Measurements from ENCODE around the gene CC2D2A. TPM values are rescaled to one million over a fixed set of nuclear protein-coding genes. Genes with fewer than 3 reads are reported as not detected.

CC2D2A gene
- total RNA-seq, 2 donors from 2014 or later, result 2.6 to 8.3 TPM

DNA sequence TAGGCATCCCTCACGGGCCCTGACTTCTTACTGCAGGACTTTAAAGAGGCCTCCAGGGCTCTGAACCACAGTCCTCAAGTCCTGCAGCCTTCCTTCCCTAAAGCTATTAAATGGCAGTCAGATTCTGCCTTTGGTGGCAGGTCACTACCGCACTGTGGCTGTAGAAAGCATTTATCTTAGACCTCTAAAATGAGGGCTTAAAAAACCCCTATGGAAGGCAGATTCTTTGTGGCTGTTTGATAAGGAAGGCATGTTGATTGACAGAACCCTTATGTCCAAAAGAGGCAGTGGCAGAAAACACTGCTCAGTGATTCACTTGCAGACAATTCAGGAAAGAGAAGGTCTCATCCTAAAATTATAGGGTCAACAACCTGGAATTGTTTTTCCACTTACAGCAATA, 106.3 kb downstream of the CC2D2A start:
- Histone ChIP-seq H3K36me3 (no peaks in the 10 kb centered on the region), H3K27ac (no peak overlapping the region), H3K4me1 (no peaks in the 10 kb centered on the region), H3K27me3 (no peaks in the 10 kb centered on the region), H3K9me3 (no peaks in the 10 kb centered on the region), H3K4me3 (no peak overlapping the region), H3K9ac (ENCODE audit: low read depth in 2 of 2, low read length in 2 of 2) (no peak overlapping the region)
- no peak for DNase-seq
- no peak for TF ChIP-seq CTCF (IDR thresholded peaks at IDR 0.05)
- intact Hi-C loops (cut with DNase I), result no loop called here

DNA sequence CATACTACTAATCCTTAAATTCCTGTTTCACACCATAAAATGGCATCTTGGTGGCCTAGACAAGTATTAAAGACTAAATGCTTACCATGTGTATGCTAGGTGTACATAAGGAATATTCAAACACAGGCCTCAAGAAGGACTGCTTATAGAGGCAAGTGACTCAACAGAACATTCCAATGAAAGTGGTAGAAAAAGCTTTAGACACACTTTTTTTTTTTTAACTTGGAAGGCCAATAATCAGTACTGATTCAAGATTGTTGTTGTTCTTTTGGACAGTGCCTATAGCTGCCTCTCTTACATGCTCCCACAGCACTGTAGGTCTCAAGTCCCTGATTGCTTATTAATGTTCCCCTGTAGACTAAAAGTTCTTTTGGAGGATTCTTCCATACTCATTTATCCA, 107.8 kb downstream of the CC2D2A start:
- Histone ChIP-seq H3K9me3 (no peaks in the 10 kb centered on the region), H3K27me3 (no peaks in the 10 kb centered on the region), H3K4me1 (no peaks in the 10 kb centered on the region), H3K9ac (ENCODE audit: low read depth in 2 of 2, low read length in 2 of 2) (no peak overlapping the region), H3K4me3 (no peak overlapping the region), H3K36me3 (no peaks in the 10 kb centered on the region), H3K27ac (no peak overlapping the region)
- intact Hi-C loops (cut with DNase I), result no loop called here
- TF ChIP-seq CTCF (IDR thresholded peaks at IDR 0.05), result no peak
- DNase-seq, result no peak

- no peaks in the 10 kb centered on the region for H3K4me1 ChIP-seq
- no peaks in the 10 kb centered on the region for H3K36me3 ChIP-seq
- intact Hi-C loops (cut with DNase I), result no loop called here
- H3K9me3 ChIP-seq, result no peaks in the 10 kb centered on the region
- no peak for DNase-seq
- no peak overlapping the region for H3K9ac ChIP-seq (ENCODE audit: low read depth in 2 of 2, low read length in 2 of 2)
- no peak for TF ChIP-seq CTCF (IDR thresholded peaks at IDR 0.05)
- no peak overlapping the region for H3K27ac ChIP-seq
- H3K4me3 ChIP-seq, result no peak overlapping the region
- no peaks in the 10 kb centered on the region for H3K27me3 ChIP-seq
Measured at GRCh38 chr4:15584785-15585184, 115.1 kb downstream of the CC2D2A start.

GRCh38 chr4:15585331-15585730, 115.6 kb downstream of the CC2D2A start:
- H3K9ac ChIP-seq (ENCODE audit: low read depth in 2 of 2, low read length in 2 of 2), result no peak overlapping the region
- intact Hi-C loops (cut with DNase I), result no loop called here
- no peaks in the 10 kb centered on the region for H3K9me3 ChIP-seq
- H3K36me3 ChIP-seq, result no peaks in the 10 kb centered on the region
- TF ChIP-seq CTCF (IDR thresholded peaks at IDR 0.05), result no peak
- no peaks in the 10 kb centered on the region for H3K27me3 ChIP-seq
- H3K4me3 ChIP-seq, result no peak overlapping the region
- no peaks in the 10 kb centered on the region for H3K4me1 ChIP-seq
- H3K27ac ChIP-seq, result no peak overlapping the region
- DNase-seq, result no peak

DNA sequence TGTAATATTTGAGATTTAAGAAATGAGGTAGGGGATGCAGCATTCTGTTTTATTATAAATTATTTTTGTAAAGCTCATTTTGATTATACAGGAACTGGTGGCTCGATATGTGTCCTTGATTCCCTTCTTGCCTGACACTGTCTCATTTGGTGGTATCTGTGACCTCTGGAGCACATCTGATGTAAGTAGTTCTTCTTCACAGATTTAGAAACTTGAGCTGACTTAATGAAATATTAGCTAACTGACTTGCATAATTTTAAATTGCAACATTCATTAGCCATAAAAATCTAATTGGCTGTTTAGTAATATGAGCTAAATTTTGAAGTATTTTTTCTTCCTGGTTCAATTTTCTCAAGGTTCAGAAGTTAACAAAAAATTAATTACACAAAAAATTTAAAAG, 116.4 kb downstream of the CC2D2A start:
- no peaks in the 10 kb centered on the region for H3K36me3 ChIP-seq
- TF ChIP-seq CTCF (IDR thresholded peaks at IDR 0.05), result no peak
- no peak overlapping the region for H3K4me3 ChIP-seq
- DNase-seq, result no peak
- no peak overlapping the region for H3K27ac ChIP-seq
- no peaks in the 10 kb centered on the region for H3K9me3 ChIP-seq
- intact Hi-C loops (cut with DNase I), result no loop called here
- H3K9ac ChIP-seq (ENCODE audit: low read depth in 2 of 2, low read length in 2 of 2), result no peak overlapping the region
- no peaks in the 10 kb centered on the region for H3K27me3 ChIP-seq
- H3K4me1 ChIP-seq, result no peaks in the 10 kb centered on the region

DNA sequence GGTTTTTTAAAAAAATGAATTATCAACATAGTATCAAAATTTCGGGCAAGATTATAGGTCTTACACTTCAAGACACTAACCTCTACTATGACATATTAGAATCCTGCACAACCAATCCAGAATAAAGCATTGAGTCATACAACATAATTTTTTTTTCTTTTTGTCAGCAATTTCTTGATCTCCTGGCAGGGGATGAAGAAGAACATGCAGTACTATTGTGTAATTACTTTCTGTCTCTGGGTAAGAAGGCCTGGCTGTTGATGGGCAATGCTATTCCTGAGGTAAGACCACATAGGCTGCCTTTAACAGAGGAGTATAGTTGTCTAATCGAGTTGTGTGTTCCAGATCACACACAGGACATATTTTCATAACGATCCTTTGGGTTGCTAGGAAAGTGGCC, 118.0 kb downstream of the CC2D2A start:
- Histone ChIP-seq H3K27ac (no peak overlapping the region), H3K9ac (ENCODE audit: low read depth in 2 of 2, low read length in 2 of 2) (no peak overlapping the region), H3K27me3 (no peaks in the 10 kb centered on the region), H3K4me1 (no peaks in the 10 kb centered on the region), H3K9me3 (no peaks in the 10 kb centered on the region), H3K36me3 (no peaks in the 10 kb centered on the region), H3K4me3 (no peak overlapping the region)
- no peak for DNase-seq
- no peak for TF ChIP-seq CTCF (IDR thresholded peaks at IDR 0.05)
- intact Hi-C loops (cut with DNase I), result no loop called here
